HG03571 (cell line): ENCODE results near the gene NMB.
"Not testable (repeated sequence)": the region's sequence is repeated elsewhere in the genome, so short reads cannot be mapped to it uniquely, and the experiment has no call there.

Source experiments
- ATAC-seq: cut with Tn5 transposase; IDR thresholded peaks from one replicate; pipeline ENCODE4 v1.9.1; 2021; ENCODE audit not compliant: unreplicated experiment

NMB gene, protein sequence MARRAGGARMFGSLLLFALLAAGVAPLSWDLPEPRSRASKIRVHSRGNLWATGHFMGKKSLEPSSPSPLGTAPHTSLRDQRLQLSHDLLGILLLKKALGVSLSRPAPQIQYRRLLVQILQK

DNA sequence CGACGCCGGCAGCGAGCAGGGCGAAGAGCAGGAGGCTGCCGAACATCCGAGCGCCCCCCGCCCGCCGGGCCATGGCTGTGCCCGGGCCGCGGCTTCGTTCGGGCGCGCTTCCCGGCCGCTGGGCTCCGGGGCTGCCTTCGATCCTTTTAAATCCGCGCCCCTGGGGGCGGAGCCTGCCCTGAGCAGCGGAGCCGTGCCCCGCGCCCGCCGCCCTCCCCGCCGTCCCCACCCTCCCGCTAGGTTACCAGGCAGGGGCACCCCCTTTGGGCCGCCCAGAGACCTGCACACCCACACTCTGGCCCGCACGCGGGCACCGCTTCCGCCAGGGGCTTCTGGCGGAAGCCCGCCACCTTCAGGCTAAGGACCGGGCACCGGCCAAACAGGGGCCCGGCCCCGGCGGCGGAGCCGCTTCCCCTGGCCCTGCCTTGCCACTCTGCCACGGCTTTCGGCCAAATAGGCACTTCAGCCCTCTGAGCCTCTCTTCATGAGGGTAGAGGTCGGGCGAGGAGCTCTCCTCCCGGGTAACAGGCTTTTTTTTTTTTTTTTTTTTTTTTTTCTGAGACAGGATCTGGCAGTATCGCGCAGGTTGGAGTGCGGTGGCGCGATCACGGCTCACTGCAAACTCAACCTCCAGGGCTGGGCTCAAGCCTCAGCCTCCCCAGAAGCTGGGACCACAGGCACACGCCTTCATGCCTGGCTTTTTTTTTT, at the start of gene NMB:
TSS of gene NMB (minus strand) at position 120 of the 708 bp plus-strand sequence. CDS start at position 73, 47 bp downstream.
- ATAC-seq: peak; percentile 64

DNA sequence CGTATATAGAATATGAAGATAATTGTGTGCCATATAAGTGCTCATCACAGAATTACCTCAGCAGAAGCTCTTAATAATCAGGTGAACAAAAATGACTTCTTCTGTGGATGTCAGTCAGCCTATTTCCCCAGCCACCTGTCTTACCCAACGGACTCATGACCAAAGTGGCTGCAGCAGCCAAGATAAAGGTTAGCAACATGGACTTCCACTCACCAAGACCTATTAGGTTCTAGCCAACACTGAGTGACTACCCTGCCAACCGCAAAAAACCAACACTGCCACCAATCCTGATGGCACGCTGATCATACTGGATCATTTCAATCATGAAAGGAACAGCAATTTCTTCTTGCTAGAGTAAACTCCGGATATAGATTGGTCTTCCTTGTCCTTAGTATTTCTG, 45.8 kb upstream of the NMB start:
- no peak for ATAC-seq

DNA sequence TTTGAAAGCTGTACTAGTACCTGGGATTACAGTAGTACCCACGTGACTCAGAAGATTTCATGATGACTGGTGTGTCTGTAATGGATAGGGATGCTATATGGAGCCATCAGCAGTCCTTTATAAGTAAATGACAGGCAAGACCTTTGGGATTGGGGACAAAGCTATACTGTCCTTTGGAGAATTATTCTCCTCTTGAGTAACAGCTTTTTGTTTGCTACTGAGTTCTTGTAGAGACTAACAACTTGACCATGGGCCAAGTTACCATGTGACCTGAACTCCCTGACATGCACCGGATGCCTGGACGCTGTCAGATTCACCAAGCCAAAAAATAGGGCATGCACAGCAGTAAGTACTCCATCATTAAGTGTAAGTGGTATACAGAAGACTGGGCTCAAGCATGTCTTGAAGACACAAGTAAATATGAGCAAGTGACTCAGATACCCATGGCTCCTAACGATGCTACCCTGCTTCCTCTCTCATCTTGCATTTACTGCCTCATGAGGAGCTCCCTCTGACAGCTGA, 45.0 kb upstream of the NMB start:
- no peak for ATAC-seq

DNA sequence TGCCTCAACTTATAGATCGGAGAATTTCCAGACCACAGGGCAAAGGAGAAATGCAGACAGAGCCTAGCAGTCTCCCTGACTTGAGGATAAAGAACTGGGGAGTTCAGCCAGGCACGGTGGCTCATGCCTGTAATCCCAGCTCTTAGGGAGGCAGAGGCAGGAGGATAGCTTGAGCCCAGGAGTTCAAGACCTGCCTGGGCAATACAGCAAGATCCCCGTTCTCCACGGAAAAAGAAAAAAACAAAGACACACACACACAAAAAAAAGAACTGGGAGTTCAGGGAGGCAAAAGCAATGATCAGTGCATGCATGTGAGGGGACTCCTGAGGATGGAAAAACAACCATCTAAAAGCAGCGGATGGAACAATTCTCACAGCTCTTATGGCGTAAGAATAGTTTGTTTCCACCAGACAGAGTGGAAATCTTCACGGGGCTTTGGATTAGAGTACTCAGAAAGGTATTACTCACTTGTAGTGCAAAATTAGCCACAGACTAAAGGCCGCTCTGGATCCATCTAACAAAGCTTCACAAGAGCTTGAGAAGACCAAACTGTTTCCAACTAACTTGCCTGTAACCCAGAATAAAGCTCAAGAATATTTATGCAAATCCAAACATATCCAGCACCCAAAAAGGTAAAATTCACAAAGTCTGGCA, 41.7 kb upstream of the NMB start:
- no peak for ATAC-seq

DNA sequence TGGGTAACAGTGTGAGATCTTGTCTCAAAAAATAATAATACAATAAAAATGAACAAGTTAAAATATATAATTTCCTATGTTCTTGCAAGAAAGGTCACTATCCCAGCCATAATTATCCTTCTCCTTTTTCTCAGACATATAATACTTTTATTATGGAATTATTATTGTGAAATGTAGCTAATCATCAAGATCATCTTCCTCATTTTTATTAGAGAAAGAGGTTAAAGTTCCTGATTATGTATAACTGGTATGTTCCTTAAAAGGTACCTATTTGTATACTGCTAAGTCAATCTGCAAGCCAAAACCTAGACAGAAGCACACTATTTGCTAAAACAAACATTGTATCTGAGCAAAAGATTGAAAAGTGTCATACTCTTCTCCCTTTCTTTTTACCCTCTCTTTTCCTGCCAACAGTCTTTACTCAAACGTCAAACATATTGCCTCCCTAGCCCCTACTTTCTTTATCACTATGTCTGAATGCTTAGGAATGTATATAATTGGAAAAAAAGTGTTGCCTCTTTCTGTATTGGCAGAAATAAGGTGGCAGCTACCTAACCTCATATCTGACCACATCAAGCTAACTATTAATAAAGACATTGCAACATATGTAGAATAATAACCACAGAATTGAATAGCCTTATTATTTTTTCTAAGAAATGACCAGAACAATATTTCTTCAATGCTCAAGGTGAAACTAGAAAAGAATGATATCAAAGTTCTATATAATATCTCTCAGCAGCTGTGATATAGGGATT, 39.4 kb upstream of the NMB start:
- ATAC-seq: no peak

DNA sequence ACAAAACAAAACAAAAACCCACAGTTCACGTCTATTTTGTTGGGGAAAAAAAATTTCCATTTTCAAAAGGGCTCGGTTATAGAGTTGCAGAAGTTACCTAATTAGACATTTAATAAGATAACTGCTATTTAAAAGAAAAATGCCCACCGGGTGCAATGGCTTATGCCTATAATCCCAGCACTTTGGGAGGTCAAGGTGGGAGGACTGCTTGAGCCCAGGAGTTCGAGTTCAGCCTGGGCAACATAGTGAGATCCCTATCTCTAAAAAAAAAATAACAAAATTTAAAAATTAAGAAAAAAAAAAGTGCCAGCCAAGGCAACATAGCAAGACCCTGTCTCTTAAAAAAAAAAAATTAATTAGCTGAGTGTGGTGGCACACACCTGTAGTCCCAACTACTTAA, 38.8 kb upstream of the NMB start:
- ATAC-seq: no peak

DNA sequence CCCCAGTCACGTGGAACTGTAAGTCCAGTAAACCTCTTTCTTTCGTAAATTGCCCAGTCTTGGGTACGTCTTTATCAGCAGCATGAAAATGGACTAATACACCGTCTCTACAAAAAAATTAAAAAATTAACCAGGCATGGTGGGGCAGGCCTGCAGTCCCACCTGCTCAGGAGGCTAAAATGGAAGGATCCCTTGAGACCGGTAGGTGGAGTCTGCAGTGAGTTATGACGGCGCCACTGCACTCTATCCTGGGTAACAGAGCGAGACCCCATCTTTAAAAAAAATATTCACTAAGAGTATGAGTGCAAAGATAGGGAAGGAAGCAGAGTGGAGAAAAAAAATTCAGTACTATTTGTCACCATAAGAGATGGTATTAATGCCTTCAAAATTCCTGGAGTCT, 32.3 kb upstream of the NMB start:
- ATAC-seq: no peak

DNA sequence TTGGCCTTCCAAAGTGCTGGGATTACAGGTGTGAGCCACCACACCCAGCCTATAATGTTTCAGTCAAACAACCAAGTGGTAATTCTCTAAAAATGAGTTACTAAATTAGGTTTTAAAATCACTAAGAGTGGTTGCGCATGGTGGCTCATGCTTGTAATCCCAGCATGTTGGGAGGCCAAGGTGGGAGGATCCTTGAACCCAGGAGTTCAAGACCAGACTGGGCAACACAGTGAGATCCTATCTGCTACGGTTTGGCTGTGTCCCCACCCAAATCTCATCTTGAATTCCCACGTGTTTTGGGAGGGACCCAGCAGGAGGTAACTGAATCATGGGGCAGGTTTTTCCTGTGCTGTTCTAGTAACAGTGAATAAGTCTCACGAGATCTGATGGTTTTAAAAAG, 31.9 kb upstream of the NMB start:
- no peak for ATAC-seq

DNA sequence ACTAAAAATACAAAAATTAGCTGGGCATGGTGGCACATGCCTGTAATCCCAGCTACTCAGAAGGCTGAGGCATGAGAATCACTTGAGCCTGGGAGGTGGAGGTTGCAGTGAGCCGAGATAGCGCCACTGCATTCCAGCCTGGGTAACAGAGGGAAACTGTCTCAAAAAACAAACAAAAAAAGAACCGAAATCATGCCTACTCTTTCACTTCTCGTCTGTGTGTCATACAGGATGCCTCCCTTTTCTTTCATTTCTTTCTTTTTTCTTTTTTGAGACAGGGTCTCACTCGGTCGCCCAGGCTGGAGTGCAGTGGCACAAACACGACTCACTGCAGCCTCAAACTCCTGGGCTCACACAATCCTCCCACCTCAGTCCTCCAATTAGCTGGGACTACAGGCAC, 28.4 kb upstream of the NMB start:
- ATAC-seq: not testable (repeated sequence)

DNA sequence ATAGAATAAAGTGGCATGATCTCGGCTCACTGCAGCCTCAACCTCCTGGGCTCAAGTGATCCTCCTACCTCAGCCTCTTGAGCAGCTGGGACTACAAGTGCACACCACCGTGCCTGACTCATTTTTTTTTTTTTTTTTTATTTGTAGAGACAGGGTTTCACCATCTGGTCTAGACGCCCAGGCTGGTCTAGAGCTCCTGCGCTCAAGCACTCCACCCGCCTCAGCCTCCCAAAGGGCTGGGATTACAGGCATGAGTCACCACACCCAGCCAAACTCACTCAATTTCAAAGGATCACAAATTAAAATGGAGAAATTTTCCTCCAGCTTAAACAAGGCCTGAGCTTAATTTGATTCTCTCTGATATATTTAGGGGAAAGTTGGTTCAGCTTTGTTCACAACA, 27.3 kb upstream of the NMB start:
- no peak for ATAC-seq

DNA sequence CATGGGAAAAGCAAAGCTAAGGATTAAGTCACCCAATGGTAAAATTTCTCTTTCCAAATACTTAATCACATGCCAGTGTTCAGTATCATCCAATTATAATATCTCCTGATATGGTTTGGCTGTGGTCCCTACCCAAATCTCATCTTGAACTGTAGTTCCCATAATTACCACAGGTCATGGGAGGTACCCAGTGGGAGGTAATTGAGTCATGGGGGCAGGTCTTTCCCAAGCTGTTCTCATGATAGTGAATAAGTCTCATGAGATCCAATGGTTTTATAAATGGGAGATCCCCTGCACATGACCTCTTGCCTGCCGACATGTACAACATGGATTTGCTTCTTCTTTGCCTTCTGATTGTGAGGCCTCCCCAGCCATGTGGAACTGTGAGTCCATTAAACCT, 26.1 kb upstream of the NMB start:
- ATAC-seq: no peak

DNA sequence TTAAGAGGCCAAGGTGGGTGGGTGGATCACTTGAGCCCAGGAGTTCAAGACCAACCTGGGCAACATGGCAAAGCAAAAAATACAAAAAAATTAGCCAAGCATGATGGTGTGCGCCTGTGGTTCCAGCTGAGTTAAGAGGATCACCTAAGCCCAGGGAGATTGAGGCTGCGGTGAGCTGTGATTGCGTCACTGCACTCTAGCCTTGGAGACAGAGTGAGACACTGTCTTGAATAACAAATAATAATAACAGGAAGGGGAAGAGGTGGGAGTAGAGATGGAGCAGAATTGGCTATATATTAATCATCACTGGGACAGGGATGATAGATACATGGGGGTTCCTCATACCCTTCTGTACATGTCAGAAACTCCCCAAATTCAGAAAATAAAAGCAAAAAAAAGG, 23.8 kb upstream of the NMB start:
- no peak for ATAC-seq

DNA sequence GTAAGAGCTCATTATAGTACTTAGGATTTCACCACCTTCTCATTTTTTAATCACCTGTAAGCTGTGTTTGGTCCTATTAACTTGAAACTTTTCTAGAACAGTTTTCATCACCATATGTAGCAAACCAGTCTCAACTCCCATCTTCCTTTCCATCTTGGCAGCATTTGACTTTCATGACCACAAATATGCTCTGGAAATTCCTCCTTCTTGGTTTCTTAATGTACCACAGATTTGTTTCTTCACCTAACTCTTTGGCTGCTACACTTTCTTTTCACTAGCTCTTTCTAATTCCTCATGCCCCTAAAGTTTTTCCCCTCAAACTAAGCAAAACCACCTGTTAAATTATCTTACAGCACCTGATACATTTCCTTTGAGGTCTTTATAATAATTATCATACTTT, 13.2 kb upstream of the NMB start:
- no peak for ATAC-seq

DNA sequence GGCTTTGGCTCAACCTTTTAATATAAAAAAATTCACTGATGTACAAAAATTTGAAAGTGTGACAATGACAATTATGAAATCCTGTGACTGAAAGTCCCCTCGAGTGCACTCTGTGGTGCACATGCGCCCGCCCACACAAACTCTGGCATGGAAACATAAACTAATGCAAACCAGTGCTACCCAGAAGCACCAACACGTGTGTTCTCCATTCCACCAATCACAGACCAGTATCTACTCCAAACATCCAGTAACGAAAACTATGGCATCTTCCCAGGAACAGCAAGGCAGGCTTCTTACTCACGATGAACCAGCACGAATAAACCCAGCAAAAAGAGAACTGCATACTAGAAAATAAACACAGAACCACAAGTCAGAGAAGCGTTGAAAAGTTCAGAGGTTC, 11.7 kb upstream of the NMB start:
- ATAC-seq: no peak

DNA sequence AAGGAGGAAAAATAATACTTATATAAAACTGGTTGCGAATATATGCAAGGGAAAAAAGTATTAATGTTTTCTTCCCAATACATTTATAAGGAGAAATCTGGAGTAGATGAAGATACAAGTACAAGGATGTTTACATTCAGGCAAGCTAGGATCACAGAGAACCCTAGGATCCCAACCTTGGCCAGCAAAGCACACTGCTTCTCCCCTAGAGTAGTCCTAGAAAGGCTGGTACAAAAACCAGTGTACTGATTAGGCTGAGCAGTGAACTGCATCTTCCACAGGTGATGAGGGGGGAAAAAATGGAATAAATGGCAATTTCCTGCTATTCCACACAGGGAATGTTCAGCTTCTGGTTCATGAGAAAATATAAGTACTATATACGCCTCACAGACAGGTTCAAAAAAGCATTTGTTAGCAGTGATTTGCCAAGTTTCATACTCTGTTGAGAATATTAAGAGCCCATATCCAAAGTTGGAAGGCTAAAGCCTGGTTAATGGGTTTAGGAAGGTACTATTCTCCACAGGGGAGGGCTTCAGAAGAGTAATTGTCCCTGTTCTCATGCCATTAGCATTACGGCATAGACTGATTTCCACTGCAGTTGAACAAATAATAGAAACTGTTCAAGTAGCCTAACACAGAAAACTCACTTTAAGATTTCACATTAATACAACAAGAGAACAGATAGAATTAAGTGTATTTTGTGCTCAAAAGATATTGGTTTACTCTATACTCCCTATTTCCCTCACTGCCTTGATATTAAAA, 10.4 kb upstream of the NMB start:
- no peak for ATAC-seq

DNA sequence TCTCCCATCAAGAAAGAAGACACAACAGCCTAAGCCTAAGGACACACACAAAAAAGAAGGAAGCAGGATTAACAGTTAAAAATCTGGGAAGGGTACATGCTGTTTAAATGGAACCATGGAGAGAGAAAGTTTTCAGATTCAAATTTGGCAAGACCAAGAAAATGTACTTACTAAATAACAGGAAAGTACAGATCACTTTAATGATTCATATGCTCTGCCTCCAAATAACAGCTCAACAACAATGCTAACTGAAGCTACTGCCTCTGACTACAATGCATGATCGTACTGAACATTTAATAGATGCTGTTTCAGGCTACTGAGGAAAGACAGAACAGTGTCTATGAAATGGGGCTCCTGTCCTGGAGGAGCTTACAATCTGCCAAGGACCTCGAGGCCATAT, 8.4 kb upstream of the NMB start:
- ATAC-seq: no peak

DNA sequence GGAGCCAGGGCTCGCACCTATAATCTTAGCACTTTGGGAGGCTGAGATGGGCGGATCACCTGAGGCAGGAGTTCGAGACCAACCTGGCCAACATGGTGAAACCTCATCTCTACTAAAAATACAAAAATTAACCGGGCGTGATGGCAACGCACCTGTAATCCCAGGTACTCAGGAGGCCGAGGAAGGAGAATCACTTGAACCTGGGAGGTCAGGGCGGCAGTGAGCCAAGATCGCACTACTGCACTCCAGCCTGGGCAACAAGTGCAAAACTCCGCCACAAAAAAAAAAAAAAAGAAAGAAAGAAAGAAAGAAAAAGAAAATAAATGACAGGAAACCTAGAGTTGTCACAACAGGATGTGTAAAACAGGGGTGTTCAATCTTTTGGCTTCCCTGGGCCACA, 3.0 kb upstream of the NMB start:
- ATAC-seq: no peak

DNA sequence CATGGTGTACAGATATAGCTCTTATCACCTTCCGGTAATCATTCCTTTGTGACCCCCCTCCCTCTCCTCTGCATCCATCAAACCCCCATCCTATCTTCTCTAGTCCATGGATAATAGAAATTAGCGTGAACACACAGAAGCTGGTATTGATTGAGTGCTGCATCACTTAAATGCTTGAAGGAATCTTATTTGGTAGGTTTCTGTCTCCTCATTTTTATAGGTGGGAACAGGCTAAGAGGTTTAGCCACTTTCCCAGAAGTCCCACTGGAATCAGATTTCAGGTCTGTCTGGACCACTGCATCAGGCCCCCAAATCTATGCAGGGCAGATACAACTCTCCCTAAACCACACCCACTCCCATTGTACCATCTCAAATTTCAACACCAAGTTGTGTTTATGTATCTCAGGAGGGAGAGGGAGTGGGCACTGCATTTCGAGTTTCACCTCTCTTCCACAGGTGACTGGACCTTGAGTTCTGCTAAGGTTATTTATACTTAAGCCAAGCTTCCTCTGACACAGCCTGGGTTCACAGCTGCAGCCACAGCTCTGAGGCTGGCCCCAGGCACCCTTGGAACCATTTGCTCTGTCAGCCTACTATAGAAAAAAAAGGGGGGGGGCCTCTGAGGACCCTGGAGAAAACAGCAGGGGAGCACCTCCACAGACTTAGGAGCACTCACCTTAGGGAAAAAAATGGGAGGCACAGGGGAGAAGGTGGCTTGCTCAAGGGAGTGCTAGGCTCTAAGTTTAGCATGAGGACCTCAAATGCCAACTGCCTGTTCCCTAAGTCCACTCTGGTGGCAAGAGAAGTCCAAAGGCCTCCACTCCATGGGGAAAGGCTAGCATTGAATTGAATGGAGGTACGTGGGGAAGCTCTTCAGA, 2.1 kb upstream of the NMB start:
- ATAC-seq: no peak

DNA sequence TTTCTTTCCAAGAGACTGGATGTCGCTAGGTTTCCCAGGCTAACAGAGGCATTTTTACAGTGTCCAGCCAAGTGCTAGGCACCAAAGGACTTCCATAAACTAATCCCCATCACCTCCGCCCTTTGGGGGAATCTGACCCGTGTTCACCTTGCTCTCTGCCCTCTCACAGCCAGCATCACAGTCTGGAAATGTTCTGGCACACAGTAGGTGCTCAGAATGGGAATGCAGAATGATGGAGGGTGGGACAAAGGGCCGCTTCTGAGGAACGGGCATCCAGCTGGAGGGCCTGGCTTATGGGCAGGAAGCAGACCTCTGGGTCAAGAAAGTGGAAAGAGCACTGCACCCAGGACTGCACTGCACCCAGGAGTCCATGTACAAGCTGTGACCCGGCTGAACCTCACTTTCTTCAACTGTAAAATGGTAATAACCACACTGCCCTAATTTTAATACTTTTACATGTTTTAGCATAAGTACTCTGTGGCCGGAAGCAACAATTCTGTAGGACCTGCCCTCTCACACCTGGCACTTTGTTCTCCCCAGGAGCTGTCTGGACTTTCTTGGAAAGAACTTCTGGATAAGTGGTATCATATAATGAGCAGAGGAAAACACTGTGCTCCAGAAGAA, 901 bp upstream of the NMB start:
- ATAC-seq: no peak

DNA sequence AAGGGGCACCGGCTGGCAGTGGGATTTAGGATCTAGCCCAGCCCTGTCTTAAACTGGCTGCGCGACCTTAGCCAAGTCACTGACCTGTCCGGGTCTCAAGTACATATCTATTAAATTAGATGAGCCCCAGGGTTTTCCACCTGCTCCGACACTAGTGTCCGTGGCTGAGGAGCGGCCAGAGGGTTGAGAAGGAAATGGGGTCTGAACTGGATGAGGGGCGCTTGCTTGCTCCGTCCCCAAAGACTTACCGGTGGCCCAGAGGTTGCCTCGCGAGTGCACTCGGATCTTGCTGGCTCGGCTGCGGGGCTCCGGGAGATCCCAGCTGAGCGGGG, 285 bp downstream of the NMB start:
- ATAC-seq: no peak
